HG03175 (cell line): ENCODE data around the gene RNF180.
"Not testable (repeated sequence)": the region's sequence is repeated elsewhere in the genome, so short reads cannot be mapped to it uniquely, and the experiment has no call there.

Source experiments
- ATAC-seq: cut with Tn5 transposase; IDR thresholded peaks from one replicate; pipeline ENCODE4 v1.9.1; 2021; ENCODE audit warnings: mild to moderate bottlenecking, moderate library complexity; ENCODE audit not compliant: unreplicated experiment

RNF180 gene

GRCh38 chr5:64273276-64273675, 107.6 kb downstream of the RNF180 start:
- ATAC-seq, result no peak

GRCh38 chr5:64285188-64286130, 119.8 kb downstream of the RNF180 start:
- no peak for ATAC-seq

GRCh38 chr5:64286381-64286780, 120.7 kb downstream of the RNF180 start:
- ATAC-seq, result no peak

GRCh38 chr5:64288496-64288895, 122.9 kb downstream of the RNF180 start:
- ATAC-seq, result not testable (repeated sequence)

GRCh38 chr5:64292611-64293215, 127.1 kb downstream of the RNF180 start:
- ATAC-seq, result no peak

GRCh38 chr5:64295101-64295500, 129.5 kb downstream of the RNF180 start:
- no peak for ATAC-seq

GRCh38 chr5:64298586-64298985, 132.9 kb downstream of the RNF180 start:
- ATAC-seq, result no peak

- ATAC-seq, result no peak
Measured at GRCh38 chr5:64299805-64300204, 134.2 kb downstream of the RNF180 start.

GRCh38 chr5:64301566-64301965, 135.9 kb downstream of the RNF180 start:
- ATAC-seq, result no peak

- no peak for ATAC-seq
Measured at GRCh38 chr5:64308135-64308534, 142.5 kb downstream of the RNF180 start.

GRCh38 chr5:64312491-64312890, 146.8 kb downstream of the RNF180 start:
- ATAC-seq, result no peak

GRCh38 chr5:64315778-64316177, 150.1 kb downstream of the RNF180 start:
- ATAC-seq, result no peak

- ATAC-seq, result no peak
Measured at GRCh38 chr5:64318175-64318574, 152.5 kb downstream of the RNF180 start.

GRCh38 chr5:64323591-64323990, 157.9 kb downstream of the RNF180 start:
- ATAC-seq, result no peak

GRCh38 chr5:64330728-64331231, 165.1 kb downstream of the RNF180 start:
- no peak for ATAC-seq

- ATAC-seq, result no peak
Measured at GRCh38 chr5:64331597-64332277, 166.1 kb downstream of the RNF180 start.

GRCh38 chr5:64333886-64334285, 168.2 kb downstream of the RNF180 start:
- no peak for ATAC-seq

GRCh38 chr5:64339769-64340168, 174.1 kb downstream of the RNF180 start:
- ATAC-seq, result no peak

- ATAC-seq, result no peak
Measured at GRCh38 chr5:64340293-64340692, 174.7 kb downstream of the RNF180 start.

- ATAC-seq, result no peak
Measured at GRCh38 chr5:64341340-64341739, 175.7 kb downstream of the RNF180 start.

- no peak for ATAC-seq
Measured at GRCh38 chr5:64344501-64344900, 178.9 kb downstream of the RNF180 start.
